Stimulated activated naive CD8-positive, alpha-beta T cell treated with anti-CD3 and anti-CD28 coated beads, Interleukin-15, Interleukin-2, amounts not matched to agents 100 ng/mL and 50 ng/mL, for 24 hours (primary cell): ENCODE data around the gene HLA-DQA2.
"Not testable (repeated sequence)": the region's sequence is repeated elsewhere in the genome, so short reads cannot be mapped to it uniquely, and the experiment has no call there.

ENCODE experiments used
- H3K27ac Mint-ChIP-seq: one replicate; pipeline ENCODE4 v1.8.0; 2021; ENCODE audit warnings: mild to moderate bottlenecking, mixed read lengths
- H3K27me3 Mint-ChIP-seq: one replicate; pipeline ENCODE4 v1.8.0; 2021; ENCODE audit warnings: mixed read lengths
- H3K36me3 Mint-ChIP-seq: one replicate; pipeline ENCODE4 v1.8.0; 2021; ENCODE audit warnings: low read depth, mixed read lengths
- H3K4me1 Mint-ChIP-seq: one replicate; pipeline ENCODE4 v1.8.0; 2021; ENCODE audit warnings: low read depth, mixed read lengths
- H3K4me3 Mint-ChIP-seq: one replicate; pipeline ENCODE4 v1.8.0; 2021; ENCODE audit warnings: mild to moderate bottlenecking, mixed read lengths
- H3K9me3 Mint-ChIP-seq: one replicate; pipeline ENCODE4 v1.8.0; 2021; ENCODE audit warnings: mixed read lengths

The HLA-DQA2 gene

GRCh38 chr6:32759669-32760068 lies 18.5 kb downstream of the HLA-DQA2 start:
- no peak overlapping the region for H3K27ac Mint-ChIP-seq
- H3K36me3 Mint-ChIP-seq, result no peaks in the 10 kb centered on the region
- H3K4me1 Mint-ChIP-seq, result no peaks in the 10 kb centered on the region
- H3K9me3 Mint-ChIP-seq, result no peaks in the 10 kb centered on the region
- H3K4me3 Mint-ChIP-seq, result no peak overlapping the region
- H3K27me3 Mint-ChIP-seq, result peaks cover 35% of the 10 kb centered on the region

- H3K27me3 Mint-ChIP-seq, result peaks cover 31% of the 10 kb centered on the region
- no peak overlapping the region for H3K27ac Mint-ChIP-seq
These were observed 19.9 kb downstream of the HLA-DQA2 start for GRCh38 chr6:32761072-32761471.

GRCh38 chr6:32761548-32761947 lies 20.4 kb downstream of the HLA-DQA2 start:
- H3K27me3 Mint-ChIP-seq, result peaks cover 31% of the 10 kb centered on the region
- no peak overlapping the region for H3K27ac Mint-ChIP-seq
- no peaks in the 10 kb centered on the region for H3K36me3 Mint-ChIP-seq
- H3K9me3 Mint-ChIP-seq, result no peaks in the 10 kb centered on the region
- H3K4me3 Mint-ChIP-seq, result no peak overlapping the region
- H3K4me1 Mint-ChIP-seq, result no peaks in the 10 kb centered on the region

More at GRCh38 chr6:32761072-32761471, 19.9 kb downstream of the HLA-DQA2 start:
- Mint-ChIP-seq H3K4me3 (peak overlapping the region; percentile 57), H3K4me1 (no peaks in the 10 kb centered on the region), H3K9me3 (no peaks in the 10 kb centered on the region), H3K36me3 (no peaks in the 10 kb centered on the region)

- Mint-ChIP-seq H3K9me3 (no peaks in the 10 kb centered on the region), H3K27ac (no peak within 1 kb of the TSS), H3K4me3 (no peak within 1 kb of the TSS), H3K4me1 (no peaks in the 10 kb centered on the region), H3K27me3 (peaks cover 41% of the 10 kb centered on the region), H3K36me3 (no peaks in the 10 kb centered on the region)
These were observed 22.2 kb downstream of the HLA-DQA2 start, which contains the start of gene HLA-DQB2 for GRCh38 chr6:32763421-32763820. TSS of gene HLA-DQB2 (minus strand) at chr6:32763532. CDS start at chr6:32763470, 62 bp downstream.

- Mint-ChIP-seq H3K27me3 (peaks cover 46% of the 10 kb centered on the region), H3K9me3 (no peaks in the 10 kb centered on the region), H3K4me3 (no peak overlapping the region), H3K27ac (no peak overlapping the region), H3K36me3 (no peaks in the 10 kb centered on the region), H3K4me1 (no peaks in the 10 kb centered on the region)
These were observed 22.9 kb downstream of the HLA-DQA2 start for GRCh38 chr6:32764048-32764447.

GRCh38 chr6:32772656-32773055 lies 31.5 kb downstream of the HLA-DQA2 start:
- H3K27me3 Mint-ChIP-seq, result peaks cover 50% of the 10 kb centered on the region
- H3K9me3 Mint-ChIP-seq, result no peaks in the 10 kb centered on the region
- peaks cover 4% of the 10 kb centered on the region for H3K4me1 Mint-ChIP-seq
- no peak overlapping the region for H3K27ac Mint-ChIP-seq
- H3K36me3 Mint-ChIP-seq, result no peaks in the 10 kb centered on the region
- no peak overlapping the region for H3K4me3 Mint-ChIP-seq

- no peaks in the 10 kb centered on the region for H3K36me3 Mint-ChIP-seq
- H3K4me1 Mint-ChIP-seq, result peaks cover 4% of the 10 kb centered on the region
- H3K27me3 Mint-ChIP-seq, result peaks cover 35% of the 10 kb centered on the region
- H3K27ac Mint-ChIP-seq, result no peak overlapping the region
- H3K4me3 Mint-ChIP-seq, result no peak overlapping the region
- no peaks in the 10 kb centered on the region for H3K9me3 Mint-ChIP-seq
These were observed 33.2 kb downstream of the HLA-DQA2 start for GRCh38 chr6:32774426-32774825.

GRCh38 chr6:32775071-32775470 lies 33.9 kb downstream of the HLA-DQA2 start:
- peaks cover 4% of the 10 kb centered on the region for H3K4me1 Mint-ChIP-seq
- H3K27ac Mint-ChIP-seq, result no peak overlapping the region
- no peaks in the 10 kb centered on the region for H3K9me3 Mint-ChIP-seq
- no peak overlapping the region for H3K4me3 Mint-ChIP-seq
- H3K27me3 Mint-ChIP-seq, result peaks cover 28% of the 10 kb centered on the region
- H3K36me3 Mint-ChIP-seq, result no peaks in the 10 kb centered on the region

- Mint-ChIP-seq H3K36me3 (no peaks in the 10 kb centered on the region), H3K27ac (no peak overlapping the region), H3K4me3 (no peak overlapping the region), H3K4me1 (no peaks in the 10 kb centered on the region), H3K9me3 (peaks cover 3% of the 10 kb centered on the region), H3K27me3 (peaks cover 5% of the 10 kb centered on the region)
These were observed 37.8 kb downstream of the HLA-DQA2 start for GRCh38 chr6:32779036-32779435.

GRCh38 chr6:32782923-32783322 lies 41.7 kb downstream of the HLA-DQA2 start:
- H3K4me3 Mint-ChIP-seq, H3K27ac Mint-ChIP-seq, H3K4me1 Mint-ChIP-seq, H3K9me3 Mint-ChIP-seq, H3K36me3 Mint-ChIP-seq: not testable (repeated sequence)
- H3K27me3 Mint-ChIP-seq, result peaks cover 24% of the 10 kb centered on the region

- no peak overlapping the region for H3K4me3 Mint-ChIP-seq
- no peak overlapping the region for H3K27ac Mint-ChIP-seq
- H3K36me3 Mint-ChIP-seq, result no peaks in the 10 kb centered on the region
- peaks cover 3% of the 10 kb centered on the region for H3K9me3 Mint-ChIP-seq
- H3K4me1 Mint-ChIP-seq, result no peaks in the 10 kb centered on the region
- H3K27me3 Mint-ChIP-seq, result peaks cover 34% of the 10 kb centered on the region
These were observed 44.8 kb downstream of the HLA-DQA2 start for GRCh38 chr6:32785781-32786533.

GRCh38 chr6:32790306-32790705 lies 49.1 kb downstream of the HLA-DQA2 start:
- no peaks in the 10 kb centered on the region for H3K36me3 Mint-ChIP-seq
- peaks cover 15% of the 10 kb centered on the region for H3K4me1 Mint-ChIP-seq
- peaks cover 60% of the 10 kb centered on the region for H3K27me3 Mint-ChIP-seq
- no peak overlapping the region for H3K27ac Mint-ChIP-seq
- no peaks in the 10 kb centered on the region for H3K9me3 Mint-ChIP-seq
- no peak overlapping the region for H3K4me3 Mint-ChIP-seq

- H3K4me3 Mint-ChIP-seq, result no peak overlapping the region
- no peak overlapping the region for H3K27ac Mint-ChIP-seq
- no peaks in the 10 kb centered on the region for H3K9me3 Mint-ChIP-seq
- H3K4me1 Mint-ChIP-seq, result peaks cover 28% of the 10 kb centered on the region
- H3K36me3 Mint-ChIP-seq, result no peaks in the 10 kb centered on the region
- peaks cover 39% of the 10 kb centered on the region for H3K27me3 Mint-ChIP-seq
These were observed 51.8 kb downstream of the HLA-DQA2 start for GRCh38 chr6:32792901-32793435.

- no peak overlapping the region for H3K4me3 Mint-ChIP-seq
- H3K27me3 Mint-ChIP-seq, result peaks cover 42% of the 10 kb centered on the region
- no peak overlapping the region for H3K27ac Mint-ChIP-seq
- peaks cover 28% of the 10 kb centered on the region for H3K4me1 Mint-ChIP-seq
- H3K9me3 Mint-ChIP-seq, result no peaks in the 10 kb centered on the region
- H3K36me3 Mint-ChIP-seq, result no peaks in the 10 kb centered on the region
These were observed 53.3 kb downstream of the HLA-DQA2 start for GRCh38 chr6:32794510-32794909.
